Ovary (tissue), 3 donors: ENCODE results near the gene XPA.

Experiments
- CTCF ChIP-seq, 3 donors: fragments of 450-650 bp in 2 of 3; fragments of 200-600 bp in 1 of 3; IDR thresholded peaks; one replicate each; pipeline versions ENCODE4 v1.5.1 to v1.8.0; 2016 to 2022; ENCODE audit warnings: antibody characterized with exemption in 3 of 3, mild to moderate bottlenecking in 1 of 3
- POLR2A ChIP-seq: fragments of 450-650 bp; IDR thresholded peaks from one replicate; pipeline ENCODE4 v1.6.1; 2017; ENCODE audit warnings: antibody characterized with exemption, mild to moderate bottlenecking, moderate library complexity
- donor health status: DM: no; HTN: no; CAD: no.

DNA sequence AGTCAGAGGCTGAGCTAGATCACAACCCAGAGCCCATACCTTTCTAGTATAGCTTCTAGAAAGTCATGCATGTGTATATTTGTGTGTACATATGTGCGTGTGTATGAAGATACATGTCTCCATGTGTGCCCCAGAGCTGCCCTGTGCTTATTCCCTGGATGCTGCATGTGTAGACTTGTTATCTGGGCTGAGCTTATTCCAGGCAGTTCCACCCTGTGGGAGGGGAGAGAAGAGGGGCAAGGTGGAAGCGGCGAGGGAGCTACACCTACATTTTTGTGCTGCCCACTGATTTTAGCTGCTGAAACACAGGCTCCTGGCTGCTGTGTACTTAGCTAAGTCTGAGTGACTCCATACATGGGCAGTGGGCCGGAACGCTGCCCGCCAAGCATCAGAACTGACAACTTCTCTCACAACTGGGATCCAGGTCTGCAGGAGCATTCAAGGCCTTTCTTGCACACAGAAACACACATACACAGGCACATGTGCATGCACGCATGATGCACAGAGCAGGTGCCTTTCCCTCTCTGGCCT, 38.0 kb upstream of the XPA start:
- TF ChIP-seq CTCF (IDR thresholded peaks at IDR 0.05), result no peak
- TF ChIP-seq POLR2A, result no peak
